Transverse colon (tissue), 4 donors: Measurements from ENCODE around the gene KIFC3. TPM values are rescaled to one million over a fixed set of nuclear protein-coding genes. Genes with fewer than 3 reads are reported as not detected.

Source experiments
- DNase-seq: peaks from one replicate; pipeline ENCODE4 v3.0.0-alpha.2; 2019
- H3K27ac ChIP-seq, 4 donors: fragments of 200-600 bp; sonication (generic); 2 replicates each; pipeline ENCODE4 v1.5.1; 2016 to 2018; ENCODE audit warnings: inconsistent platforms in 4 of 4
- H3K27me3 ChIP-seq: fragments of 200-600 bp; sonication (generic); 2 replicates; pipeline ENCODE4 v1.5.1; 2017; ENCODE audit warnings: inconsistent platforms
- H3K36me3 ChIP-seq, 4 donors: fragments of 200-600 bp; sonication (generic); 2 replicates each; pipeline ENCODE4 v1.5.1; 2017 to 2019; ENCODE audit warnings: inconsistent platforms in 4 of 4
- H3K4me1 ChIP-seq, 4 donors: fragments of 200-600 bp; sonication (generic); 2 replicates each; pipeline ENCODE4 v1.5.1; 2017 to 2020; ENCODE audit warnings: inconsistent platforms in 4 of 4
- H3K4me3 ChIP-seq, 4 donors: fragments of 200-600 bp; sonication (generic); 1 replicate in 1 of 4; 2 replicates in 3 of 4; pipeline versions ENCODE4 v1.5.1 to v1.6.1; 2017 to 2019; ENCODE audit warnings: inconsistent platforms in 4 of 4
- H3K9me3 ChIP-seq, 2 donors: fragments of 200-600 bp; sonication (generic); 2 replicates each; pipeline ENCODE4 v1.5.1; 2017 to 2019; ENCODE audit warnings: inconsistent platforms in 2 of 2
- EP300 ChIP-seq: sonication (generic); formaldehyde crosslinking; IDR thresholded peaks from one replicate; pipeline ENCODE4 v1.6.1; 2017; ENCODE audit warnings: antibody characterized with exemption, low read depth
- POLR2A ChIP-seq: fragments of 450-650 bp; IDR thresholded peaks from one replicate; pipeline ENCODE4 v1.6.1; 2016; ENCODE audit warnings: antibody characterized with exemption, mild to moderate bottlenecking, moderate library complexity
- POLR2AphosphoS5 ChIP-seq, 3 donors: sonication (generic); formaldehyde crosslinking; IDR thresholded peaks; one replicate each; pipeline ENCODE4 v1.6.1; 2016; ENCODE audit warnings: antibody characterized with exemption in 3 of 3
- WGBS, 2 donors: methylation state at CpG; one replicate each; pipeline ENCODE4 v1.1.5; 2018; ENCODE audit warnings: low coverage in 1 of 2; 5-methylcytosine and 5-hydroxymethylcytosine counted together
- in situ Hi-C, 4 donors: fragments of 200-750 bp; cut with MboI; loops; one replicate each; pipeline versions ENCODE4 v1.15.0 to v1.15.1; 2017; ENCODE audit warnings: low sequenced_read_pairs in 3 of 4, low pct_ligation_motif_present in 1 of 4, low pct_unique_long_range_greater_than_20kb in 1 of 4
- intact Hi-C: fragments of 100-400 bp; cut with DNase I; formaldehyde crosslinking; loops from one replicate; pipeline ENCODE4 v1.15.1; 2023; ENCODE audit warnings: low total_unique reads
- total RNA-seq, 4 donors: library from RNA; depleted of rRNA; stranded (reverse); fragments of >200 nt; gene quantifications; one replicate each; pipeline ENCODE4 v1.1.0, GENCODE V29; 2016
- TF ChIP-seq, protein P1 (sequence below), 5 experiments: fragments of 200-600 bp in 3 of 5; fragments of 450-650 bp in 2 of 5; sonication (generic) in 3 of 5; IDR thresholded peaks; 1 replicate in 2 of 5; 2 replicates in 3 of 5; pipeline ENCODE4 v1.5.1; 2016 to 2017; ENCODE audit warnings: antibody characterized with exemption in 5 of 5, inconsistent platforms in 3 of 5, mild to moderate bottlenecking in 2 of 5, moderate library complexity in 1 of 5

The KIFC3 gene
- total RNA-seq, 4 donors from 2014 or later: 5.2 to 46.8 (median 13.5) TPM

DNA sequence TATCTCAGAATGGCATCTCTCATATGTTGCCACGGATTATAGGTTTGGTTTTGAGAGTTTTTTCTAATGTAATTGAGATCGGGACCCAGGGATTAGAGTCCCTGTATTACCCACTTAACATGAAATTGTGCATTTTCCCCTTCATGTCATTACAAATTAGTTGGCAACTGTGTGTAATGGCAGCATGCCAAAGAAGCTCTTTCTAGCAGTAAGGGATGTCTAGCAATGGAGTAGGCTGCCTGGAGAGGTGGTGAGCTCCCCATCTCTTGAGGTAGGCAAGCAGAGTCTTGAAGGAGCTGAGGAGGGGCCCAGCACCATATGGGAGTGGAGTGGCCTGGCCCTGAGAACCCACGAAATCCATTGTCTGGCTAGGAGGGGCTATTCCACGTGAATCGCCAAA is 76.7 kb downstream of the KIFC3 start:
- Histone ChIP-seq H3K36me3 (no peaks in the 10 kb centered on the region), H3K4me3 (no peak overlapping the region), H3K4me1 (no peaks in the 10 kb centered on the region), H3K27me3 (no peaks in the 10 kb centered on the region), H3K27ac (no peak overlapping the region), H3K9me3 (no peaks in the 10 kb centered on the region)
- DNase-seq: no peak
- 51 to 67% methylated on average over 2 to 5 of the region's 5 CpGs for WGBS, 2 donors
- in situ Hi-C loops: no loop called here
- intact Hi-C loops: no loop called here
- TF ChIP-seq, protein P1, sequence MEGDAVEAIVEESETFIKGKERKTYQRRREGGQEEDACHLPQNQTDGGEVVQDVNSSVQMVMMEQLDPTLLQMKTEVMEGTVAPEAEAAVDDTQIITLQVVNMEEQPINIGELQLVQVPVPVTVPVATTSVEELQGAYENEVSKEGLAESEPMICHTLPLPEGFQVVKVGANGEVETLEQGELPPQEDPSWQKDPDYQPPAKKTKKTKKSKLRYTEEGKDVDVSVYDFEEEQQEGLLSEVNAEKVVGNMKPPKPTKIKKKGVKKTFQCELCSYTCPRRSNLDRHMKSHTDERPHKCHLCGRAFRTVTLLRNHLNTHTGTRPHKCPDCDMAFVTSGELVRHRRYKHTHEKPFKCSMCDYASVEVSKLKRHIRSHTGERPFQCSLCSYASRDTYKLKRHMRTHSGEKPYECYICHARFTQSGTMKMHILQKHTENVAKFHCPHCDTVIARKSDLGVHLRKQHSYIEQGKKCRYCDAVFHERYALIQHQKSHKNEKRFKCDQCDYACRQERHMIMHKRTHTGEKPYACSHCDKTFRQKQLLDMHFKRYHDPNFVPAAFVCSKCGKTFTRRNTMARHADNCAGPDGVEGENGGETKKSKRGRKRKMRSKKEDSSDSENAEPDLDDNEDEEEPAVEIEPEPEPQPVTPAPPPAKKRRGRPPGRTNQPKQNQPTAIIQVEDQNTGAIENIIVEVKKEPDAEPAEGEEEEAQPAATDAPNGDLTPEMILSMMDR (IDR thresholded peaks at IDR 0.05): no peak
- TF ChIP-seq EP300: no peak
- TF ChIP-seq POLR2AphosphoS5 (IDR thresholded peaks at IDR 0.05): no peak
- TF ChIP-seq POLR2A: no peak

DNA sequence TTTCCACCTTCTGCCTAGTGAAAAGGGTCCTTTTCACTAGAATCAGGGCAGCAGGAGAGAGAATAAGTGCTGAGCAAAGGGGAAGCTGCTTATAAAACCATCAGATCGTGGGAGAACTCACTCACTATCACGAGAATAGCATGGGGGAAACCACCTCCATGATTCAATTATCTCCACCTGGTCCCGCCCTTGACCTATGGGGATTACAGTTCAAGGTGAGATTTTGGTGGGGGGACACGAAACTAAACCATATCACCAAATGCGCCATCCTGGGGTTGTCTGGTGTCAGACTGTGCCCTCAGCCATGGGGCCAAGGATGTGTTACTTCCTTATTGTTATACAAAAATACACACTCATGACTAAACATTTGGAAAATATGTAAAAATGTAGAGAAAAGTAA is 77.1 kb downstream of the KIFC3 start:
- in situ Hi-C loops: no loop called here
- no peaks in the 10 kb centered on the region for H3K36me3 ChIP-seq
- WGBS, 2 donors: 39% methylated on average over 5 of the region's 5 CpGs; no CpG with 5 or more reads in 1 of the 2 donors
- intact Hi-C loops: no loop called here
- H3K4me3 ChIP-seq: no peak overlapping the region
- TF ChIP-seq POLR2AphosphoS5 (IDR thresholded peaks at IDR 0.05): no peak
- H3K9me3 ChIP-seq: no peaks in the 10 kb centered on the region
- no peak for DNase-seq
- H3K27me3 ChIP-seq: no peaks in the 10 kb centered on the region
- no peaks in the 10 kb centered on the region for H3K4me1 ChIP-seq
- no peak overlapping the region for H3K27ac ChIP-seq

DNA sequence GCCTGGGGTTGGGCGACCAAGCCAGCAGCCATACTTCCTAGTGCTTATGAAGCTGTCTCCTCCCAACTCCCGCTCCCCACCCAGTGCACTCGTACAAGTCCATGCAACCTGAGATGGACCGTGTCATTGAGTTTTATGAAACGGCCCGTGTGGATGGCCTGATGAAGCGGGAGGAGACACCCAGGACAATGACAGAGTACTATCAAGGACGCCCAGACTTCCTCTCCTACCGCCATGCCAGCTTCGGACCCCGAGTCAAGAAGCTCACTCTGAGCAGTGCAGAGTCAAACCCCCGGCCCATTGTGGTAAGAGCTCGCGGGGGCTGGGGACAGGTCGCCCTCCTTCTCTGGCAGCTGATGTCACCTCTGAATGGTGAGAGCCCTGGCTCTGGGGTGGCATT is 77.8 kb downstream of the KIFC3 start:
- in situ Hi-C loops (no loop called here), intact Hi-C loops (no loop called here)
- 80% methylated on average over 15 of the region's 15 CpGs; no CpG with 5 or more reads in 1 of the 2 donors for WGBS, 2 donors
- Histone ChIP-seq H3K36me3 (no peaks in the 10 kb centered on the region), H3K9me3 (no peaks in the 10 kb centered on the region), H3K4me1 (no peaks in the 10 kb centered on the region), H3K4me3 (no peak overlapping the region), H3K27ac (no peak overlapping the region), H3K27me3 (no peaks in the 10 kb centered on the region)
- no peak for TF ChIP-seq POLR2AphosphoS5 (IDR thresholded peaks at IDR 0.05)
- TF ChIP-seq, protein P1 (IDR thresholded peaks at IDR 0.05): no peak
- TF ChIP-seq POLR2A: no peak
- no peak for TF ChIP-seq EP300
- no peak for DNase-seq

DNA sequence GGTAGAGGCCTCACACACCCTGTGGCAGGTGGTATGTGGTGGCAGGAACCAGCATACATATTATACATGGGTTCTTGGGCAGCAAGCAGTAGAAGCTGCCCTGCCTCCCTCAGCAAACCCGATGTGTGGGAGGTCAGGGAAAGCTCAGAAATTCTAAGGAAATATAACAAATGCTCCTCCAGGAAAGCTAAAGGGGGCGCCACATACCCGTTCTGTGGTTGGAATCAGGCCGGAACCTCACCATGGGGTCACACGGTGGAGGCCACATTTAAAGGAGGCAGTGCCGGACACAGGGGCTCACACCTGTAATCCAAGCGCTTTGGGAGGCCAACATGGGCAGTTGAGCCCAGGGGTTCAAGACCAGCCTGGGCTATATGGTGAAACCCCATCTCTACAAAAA is 79.1 kb downstream of the KIFC3 start:
- DNase-seq: no peak
- Histone ChIP-seq H3K4me3 (no peak overlapping the region), H3K4me1 (no peaks in the 10 kb centered on the region), H3K36me3 (no peaks in the 10 kb centered on the region), H3K27me3 (no peaks in the 10 kb centered on the region), H3K9me3 (no peaks in the 10 kb centered on the region), H3K27ac (no peak overlapping the region)
- TF ChIP-seq, protein P1 (IDR thresholded peaks at IDR 0.05): no peak
- TF ChIP-seq POLR2AphosphoS5 (IDR thresholded peaks at IDR 0.05) (no peak), POLR2A (no peak), EP300 (no peak)
- intact Hi-C loops: no loop called here
- in situ Hi-C loops: no loop called here
- WGBS, 2 donors: 71 to 80% methylated on average over 1 to 7 of the region's 7 CpGs

DNA sequence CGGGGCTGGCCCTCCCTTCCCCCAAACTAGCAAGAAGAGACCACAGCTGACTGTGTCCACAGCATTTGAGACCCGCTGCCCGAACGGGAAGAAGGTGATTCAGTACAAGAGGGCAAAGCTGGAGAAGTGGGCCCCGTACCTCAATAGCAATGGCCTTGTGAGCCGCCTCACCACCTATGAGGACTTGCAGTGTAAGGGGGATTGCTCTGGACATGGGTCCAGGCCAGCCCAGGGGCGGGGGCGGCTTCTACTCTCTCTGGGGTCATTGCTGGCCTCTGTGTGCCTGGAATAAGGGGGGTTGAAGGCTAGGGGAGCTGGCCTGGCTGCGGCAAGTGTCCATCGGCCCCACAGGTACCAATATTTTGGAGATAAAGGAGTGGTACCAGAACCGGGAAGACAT is 79.6 kb downstream of the KIFC3 start:
- H3K4me3 ChIP-seq: no peak overlapping the region
- no peaks in the 10 kb centered on the region for H3K36me3 ChIP-seq
- H3K4me1 ChIP-seq: no peaks in the 10 kb centered on the region
- WGBS, 2 donors: 65 to 86% methylated on average over 6 to 7 of the region's 11 CpGs
- in situ Hi-C loops (no loop called here), intact Hi-C loops (no loop called here)
- H3K27ac ChIP-seq: no peak overlapping the region
- DNase-seq: no peak
- H3K27me3 ChIP-seq: no peaks in the 10 kb centered on the region
- TF ChIP-seq, protein P1 (IDR thresholded peaks at IDR 0.05): no peak
- H3K9me3 ChIP-seq: no peaks in the 10 kb centered on the region
